Measurements from ENCODE around the gene NRDC. TPM values are rescaled to one million over a fixed set of nuclear protein-coding genes. Genes with fewer than 3 reads are reported as not detected.

Gene NRDC
- total and polyA plus RNA-seq, 2 of the 8 experiments (the other 6 are each of a cell fraction or from before 2014, with no cell fraction given) = 70.2 to 182 TPM

DNA sequence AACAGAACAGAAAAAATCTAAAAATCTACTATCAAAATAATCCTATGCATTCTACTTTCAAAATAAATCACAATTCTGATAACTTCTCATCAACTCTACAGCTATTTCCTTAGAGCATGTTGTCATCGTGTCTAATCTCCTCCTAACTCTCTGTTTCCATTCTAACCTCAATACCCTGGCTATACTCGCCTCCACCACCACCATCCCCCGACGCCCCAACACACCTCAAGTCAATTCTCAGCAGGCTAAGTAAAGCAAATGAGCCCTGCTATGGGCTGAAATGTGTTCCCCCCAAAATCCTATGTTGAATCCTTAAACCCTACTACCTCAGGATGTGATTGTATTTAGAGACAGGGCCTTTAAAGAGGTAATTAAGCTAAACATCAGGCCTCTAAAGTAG is 34.6 kb downstream of the NRDC start:
- Histone ChIP-seq H4K5ac (ENCODE audit: insufficient read length, low read depth, low read length) (no peak overlapping the region), H3K9me3 (ENCODE audit: insufficient read depth in 2 of 2, low read depth in 1 of 2, low read length in 1 of 2) (peaks cover 0 to 8% of the 10 kb centered on the region in 2 experiments; a peak in 1 of 4 replicates), H3K36me3 (ENCODE audit: control insufficient read depth in 2 of 4, insufficient read depth in 4 of 4, low read length in 3 of 4) (peaks cover 0 to 10% (median 5%) of the 10 kb centered on the region in 4 experiments; a peak in 3 of 8 replicates), H4K91ac (replicated peaks; ENCODE audit: insufficient read length, low read length) (no peak overlapping the region), H2AFZ (ENCODE audit: low read length) (no peak overlapping the region), H2BK120ac (replicated peaks; ENCODE audit: low read depth, low read length) (no peak overlapping the region), H3K79me1 (ENCODE audit: low read depth, low read length) (no peaks in the 10 kb centered on the region), H3K4me2 (ENCODE audit: insufficient read depth in 1 of 2, low read depth in 2 of 2, low read length in 2 of 2) (peak overlapping the region in 1 of 2 experiments; percentile 2; a peak in 1 of 4 replicates), H4K20me1 (replicated peaks in 1 of 2; ENCODE audit: control insufficient read depth in 1 of 2, insufficient read depth in 2 of 2, low read length in 2 of 2) (no peaks in the 10 kb centered on the region), H3K14ac (ENCODE audit: insufficient read length) (no peak overlapping the region), H3K27ac (ENCODE audit: low read depth, low read length) (no peak overlapping the region), H2BK12ac (ENCODE audit: low read depth, low read length) (0 out of 2 replicates have a peak overlapping the region, but pooled peaks have one; percentile 68), H3K56ac (replicated peaks; ENCODE audit: insufficient read length, low read depth, low read length) (no peak overlapping the region), H3K23ac (ENCODE audit: insufficient read length) (no peak overlapping the region), H3K4me3 (ENCODE audit: extremely low read depth in 1 of 4, insufficient read depth in 2 of 4, low read depth in 3 of 4, low read length in 4 of 4) (no peak overlapping the region), H2BK15ac (ENCODE audit: low read length) (no peak overlapping the region), H3K79me2 (ENCODE audit: control insufficient read depth in 1 of 2, insufficient read depth in 2 of 2, low read length in 2 of 2) (peaks cover 0 to 36% of the 10 kb centered on the region in 2 experiments; a peak in 3 of 4 replicates), H2BK5ac (ENCODE audit: low read depth, low read length) (peak overlapping the region; percentile 32; the same call in 1 of the 2 replicates), H3K4ac (replicated peaks; ENCODE audit: insufficient read length, low read depth, low read length) (no peak overlapping the region), H3K9ac (replicated peaks in 1 of 4; ENCODE audit: extremely low read depth in 1 of 4, low read depth in 3 of 4, low read length in 3 of 4) (no peak overlapping the region), H3K18ac (ENCODE audit: extremely low read depth, low read length) (no peak overlapping the region), H4K8ac (ENCODE audit: extremely low read depth, insufficient read depth, low read length) (no peak overlapping the region), H3K4me1 (replicated peaks in 1 of 4; ENCODE audit: control insufficient read depth in 3 of 4, insufficient read depth in 4 of 4, low read length in 3 of 4) (peaks cover 0 to 4% (median under 1%) of the 10 kb centered on the region in 4 experiments; a peak in 4 of 7 replicates), H2AK5ac (ENCODE audit: low read depth, low read length) (peak overlapping the region; percentile 65; the same call in 1 of the 2 replicates), H2BK20ac (ENCODE audit: low read length) (no peak overlapping the region), H3K23me2 (ENCODE audit: low read depth, low read length) (no peaks in the 10 kb centered on the region; the same call in 1 of the 2 replicates), H3K27me3 (replicated peaks in 1 of 4; ENCODE audit: control insufficient read depth in 3 of 4, extremely low read depth in 1 of 4, insufficient read depth in 3 of 4, low read length in 3 of 4) (no peaks in the 10 kb centered on the region)
- 65% methylated on average over 4 of the region's 4 CpGs; no CpG with 5 or more reads in 1 of the 2 experiments for whole genome bisulfite sequencing, 2 experiments (ENCODE audit: extremely low coverage in 1 of 2, insufficient coverage in 1 of 2, insufficient read length in 1 of 2, insufficient replicate concordance in 2 of 2, low coverage in 1 of 2, low lambda C conversion rate in 2 of 2, missing lambda C conversion rate in 1 of 2)
- DNase-seq (ENCODE audit: low read depth in 1 of 2, low spot score in 2 of 2) (no peak), FAIRE-seq (no peak)
- TF ChIP-seq POLR2A (IDR thresholded peaks at IDR 0.05; ENCODE audit: control extremely low read depth in 1 of 2, low read depth in 2 of 2, low read length in 2 of 2) (no peak), TAF1 (IDR thresholded peaks at IDR 0.05; ENCODE audit: low read depth, low read length) (no peak), ASH2L (IDR thresholded peaks at IDR 0.05; ENCODE audit: low read length) (peak; percentile 57), TBP (IDR thresholded peaks at IDR 0.05; ENCODE audit: low read depth, low read length) (no peak), JUND (IDR thresholded peaks at IDR 0.05; ENCODE audit: low read length) (no peak), BCL11A (IDR thresholded peaks at IDR 0.05; ENCODE audit: low read depth in 2 of 2, low read length in 2 of 2) (no peak), BACH1 (IDR thresholded peaks at IDR 0.05; ENCODE audit: low read length) (no peak), EGR1 (IDR thresholded peaks at IDR 0.05; ENCODE audit: borderline replicate concordance, low read depth, low read length) (no peak)
- TF ChIP-seq, protein P1, sequence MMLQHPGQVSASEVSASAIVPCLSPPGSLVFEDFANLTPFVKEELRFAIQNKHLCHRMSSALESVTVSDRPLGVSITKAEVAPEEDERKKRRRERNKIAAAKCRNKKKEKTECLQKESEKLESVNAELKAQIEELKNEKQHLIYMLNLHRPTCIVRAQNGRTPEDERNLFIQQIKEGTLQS (IDR thresholded peaks at IDR 0.05; ENCODE audit: insufficient read depth, low read depth, low read length) = no peak
- ChIA-PET CTCF (ENCODE audit: partially characterized antibody) (interaction anchor here (0.7 to 1.6 kb wide), 5 partner anchors 15 to 83 kb away, joined by 3 to 4 read pairs (median 4); no protein-coding TSS in a partner anchor), POLR2A (ENCODE audit: partially characterized antibody) (interaction anchor here (0.9 to 1.4 kb wide), 4 partner anchors 17 to 147 kb away, joined by 3 to 4 read pairs (median 3); partner anchors contain the start of gene RAB3B)

Data from H1 (cell line).